Activated naive CD4-positive, alpha-beta T cell treated with Interleukin-2 at 50 U/mL for 16 hours (primary cell): ENCODE results near the gene RARS1.
A peak's percentile ranks its signal among the peaks of the same experiment; 100 is the strongest.
"Not testable (repeated sequence)": the region's sequence is repeated elsewhere in the genome, so short reads cannot be mapped to it uniquely, and the experiment has no call there.

ENCODE experiments used
- DNase-seq: peaks from one replicate; pipeline ENCODE4 v3.0.0-alpha.2; 2020

Gene RARS1

DNA sequence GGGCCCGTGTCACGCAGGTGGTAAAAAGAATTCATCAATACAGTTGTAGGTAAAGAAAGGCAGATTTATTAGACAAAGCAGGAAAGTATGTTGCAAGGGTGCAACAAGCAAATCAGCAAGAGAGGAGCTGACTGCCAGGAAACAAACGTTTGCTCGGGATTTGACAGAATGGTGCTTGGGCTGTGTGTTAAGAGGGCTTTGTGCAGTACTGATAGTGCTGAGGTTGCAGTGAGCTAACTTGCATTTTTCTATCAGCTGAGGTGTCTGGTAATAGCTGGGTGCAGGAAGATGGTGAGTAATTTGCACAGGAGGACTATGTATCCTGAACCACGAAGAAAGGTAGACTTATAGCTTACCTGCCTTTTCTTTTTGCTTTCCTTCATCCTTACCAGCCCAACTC is 3.9 kb upstream of the RARS1 start:
- no peak for DNase-seq

DNA sequence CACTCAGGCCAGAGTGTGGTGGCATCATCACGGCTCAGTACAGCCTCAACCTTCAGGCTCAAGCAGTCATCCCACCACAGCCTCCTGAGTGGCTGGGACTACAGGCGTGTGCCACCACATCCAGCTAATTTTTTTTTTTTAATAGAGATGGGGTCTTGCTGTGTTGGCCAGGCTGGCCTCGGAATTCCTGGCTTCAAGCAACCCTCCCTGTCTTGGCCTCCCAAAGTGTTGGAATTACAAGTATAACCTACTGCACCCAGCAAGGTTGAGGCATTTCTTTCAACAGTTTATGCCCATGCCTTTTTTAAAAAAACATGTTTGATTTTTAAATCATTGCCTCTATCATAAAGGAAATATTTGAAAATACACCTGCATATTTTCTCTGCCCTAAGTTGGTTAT is 2.8 kb downstream of the RARS1 start:
- DNase-seq = no peak

DNA sequence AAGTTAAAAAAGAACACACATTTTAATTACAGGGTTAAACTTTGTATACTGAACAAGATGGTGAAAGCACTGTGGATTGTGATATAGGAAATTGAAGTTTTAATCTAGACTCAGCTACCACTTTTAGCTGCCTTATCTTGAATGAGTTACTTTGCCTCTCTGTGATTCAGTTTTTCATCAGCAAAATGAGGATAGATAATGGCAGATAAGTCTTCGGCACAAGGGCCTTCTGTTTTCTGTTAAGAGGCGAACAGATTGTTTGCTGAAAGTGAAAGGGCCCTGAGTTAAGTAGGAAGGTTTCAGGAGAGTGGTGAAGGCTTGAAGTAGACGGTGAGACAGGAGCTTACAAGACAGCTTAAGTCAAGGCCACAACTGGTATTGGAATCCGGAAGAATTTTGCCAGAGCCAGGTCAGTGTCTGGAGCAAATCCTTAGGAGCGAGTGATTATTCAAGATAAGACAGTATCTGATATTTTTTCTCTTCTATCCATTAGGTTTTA is 7.8 kb downstream of the RARS1 start:
- DNase-seq = no peak

DNA sequence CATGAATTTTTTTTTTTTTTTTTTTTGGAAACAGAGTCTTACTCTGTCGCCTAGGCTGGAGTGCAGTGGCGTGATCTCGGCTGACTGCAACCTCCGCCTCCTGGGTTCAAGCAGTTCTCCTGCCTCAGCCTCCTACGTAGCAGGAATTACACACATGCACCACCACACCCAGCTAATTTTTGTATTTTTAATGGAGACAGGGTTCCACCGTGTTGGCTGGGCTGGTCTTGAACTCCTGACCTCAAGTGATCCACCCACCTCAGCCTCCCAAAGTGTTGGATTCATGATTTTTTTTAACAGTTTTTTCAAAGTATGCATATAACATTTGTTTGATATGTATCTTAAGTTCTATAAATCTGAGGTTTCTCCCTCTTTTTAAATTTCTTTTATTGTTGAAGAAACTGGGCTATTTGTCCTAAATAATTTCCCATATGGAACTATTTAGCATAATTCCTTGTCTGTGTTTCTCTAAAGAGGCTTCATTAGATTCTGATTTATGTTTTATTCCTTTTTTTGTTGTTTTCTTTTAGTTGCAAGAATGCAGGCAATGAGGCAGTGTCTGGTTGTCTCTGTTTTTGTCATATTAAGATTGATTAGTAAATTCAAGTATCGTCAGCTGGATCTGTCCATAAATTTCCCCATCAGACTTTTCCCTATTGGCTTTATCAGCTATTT is 16.4 kb downstream of the RARS1 start:
- no peak for DNase-seq

DNA sequence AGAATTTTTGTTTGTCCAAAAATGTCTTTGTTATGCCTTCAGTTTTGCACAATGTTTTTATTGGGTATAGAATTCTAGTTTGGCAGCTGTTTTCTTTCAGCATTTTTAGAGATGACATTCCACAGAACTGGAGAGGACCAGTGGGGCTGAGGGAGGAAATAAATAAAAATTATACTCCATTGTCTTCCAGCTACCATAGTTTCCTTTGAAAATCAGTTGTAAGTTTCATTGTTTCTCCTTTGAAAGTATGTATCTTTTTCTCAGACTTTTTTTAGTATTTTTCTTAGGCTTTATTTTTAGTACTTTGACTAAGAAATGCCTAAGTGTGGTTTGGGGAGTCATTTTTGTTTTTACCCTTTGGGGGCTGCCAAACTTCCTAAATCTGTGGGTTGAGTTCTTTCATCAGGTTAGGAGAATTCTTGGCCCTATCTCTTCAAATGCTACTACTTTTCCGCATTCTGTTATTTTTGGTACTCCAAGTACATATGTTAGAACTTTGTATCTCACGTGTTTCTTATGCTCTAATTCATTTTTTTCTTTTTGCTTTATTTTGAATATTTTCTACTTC is 27.7 kb downstream of the RARS1 start:
- no peak for DNase-seq

DNA sequence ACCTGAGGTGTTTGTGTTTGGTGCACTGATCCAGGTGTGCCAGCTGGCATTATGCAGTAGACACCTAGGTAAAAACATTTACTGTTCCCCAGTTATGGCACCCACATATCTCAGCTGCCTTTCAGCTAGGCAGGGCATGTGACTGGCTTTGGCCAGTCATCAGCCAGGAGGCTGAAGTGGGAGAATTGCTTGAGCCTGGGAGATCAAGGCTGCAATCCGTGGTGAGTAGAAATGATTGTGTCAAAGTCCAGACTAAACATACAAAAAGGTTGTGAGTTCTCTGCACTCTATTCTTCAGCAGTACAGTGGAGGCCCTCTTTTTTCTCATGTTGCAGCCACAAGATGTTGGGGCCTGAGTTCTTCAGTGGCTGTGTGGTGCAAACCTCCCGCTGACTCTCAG is 39.6 kb downstream of the RARS1 start:
- DNase-seq = no peak

DNA sequence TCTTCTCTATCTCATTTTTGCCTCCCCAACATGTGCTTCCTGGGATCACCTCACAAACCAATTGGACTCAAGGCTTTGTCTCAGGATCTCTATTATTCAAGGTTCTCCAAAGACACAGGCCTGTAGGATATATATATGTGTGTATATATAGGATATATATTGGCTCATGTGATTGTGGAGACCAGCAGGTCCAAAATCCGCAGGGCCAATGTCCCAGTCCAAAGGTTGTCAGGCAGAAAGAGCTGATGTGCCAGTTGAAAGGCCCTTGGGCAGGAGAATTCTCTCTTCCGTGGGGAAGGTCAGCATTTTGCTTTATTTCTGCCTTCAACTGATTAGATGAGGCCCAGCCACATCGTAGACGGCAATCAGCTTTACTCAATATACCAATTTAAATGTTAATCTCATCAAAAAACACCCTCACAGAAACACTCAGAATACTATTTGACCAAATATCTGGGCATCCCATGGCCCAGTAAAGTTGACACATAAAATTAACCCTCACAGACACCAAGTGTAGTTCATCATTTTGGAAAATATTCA is 41.6 kb downstream of the RARS1 start:
- no peak for DNase-seq

DNA sequence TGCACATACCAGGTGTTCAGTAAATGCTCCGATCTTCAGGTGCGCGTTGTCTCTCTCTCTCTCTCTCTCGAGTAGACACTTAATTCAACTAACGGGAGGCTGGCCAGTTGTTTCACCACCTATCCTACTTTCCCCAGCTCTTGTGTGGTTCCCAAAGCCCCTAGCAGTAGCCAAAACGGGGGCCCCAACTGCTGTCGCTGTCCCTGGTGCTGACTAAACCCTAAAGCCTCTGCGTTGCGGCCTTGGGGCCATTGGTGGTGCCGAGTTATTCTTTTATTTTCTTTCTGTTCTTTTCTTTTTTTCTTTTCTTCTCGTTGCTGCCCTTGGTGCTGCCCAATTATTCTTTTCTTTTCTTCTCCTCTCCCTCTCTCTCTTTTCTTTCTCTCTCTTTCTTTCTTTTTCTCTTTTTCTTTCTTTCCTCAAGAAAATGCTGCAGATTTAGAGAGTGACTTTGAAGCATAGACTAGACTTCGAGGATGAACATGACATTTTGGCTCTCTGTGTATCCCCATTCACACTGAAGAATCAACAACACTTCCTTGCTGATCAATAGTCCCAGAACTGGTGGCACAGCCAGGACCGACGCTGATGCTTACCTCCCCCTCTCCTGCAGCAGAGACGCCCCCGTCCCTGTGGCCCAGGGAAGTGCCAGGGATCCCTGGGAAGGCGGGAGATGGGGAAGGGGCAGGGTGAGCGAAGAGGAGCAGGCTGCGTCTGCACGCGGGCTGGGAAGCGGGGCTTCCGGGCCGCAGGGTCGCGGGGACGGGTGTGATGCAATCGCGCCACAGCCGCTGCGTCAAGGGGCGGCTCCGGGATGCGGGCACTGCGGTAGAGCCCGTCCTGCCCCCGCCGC is 42.5 kb downstream of the RARS1 start, which contains the start of gene FBLL1:
Gene FBLL1 (plus strand): TSS at position 785 of the 853 bp plus-strand sequence. CDS start 200 bp downstream, outside the sequence.
- DNase-seq = peak; percentile 24

DNA sequence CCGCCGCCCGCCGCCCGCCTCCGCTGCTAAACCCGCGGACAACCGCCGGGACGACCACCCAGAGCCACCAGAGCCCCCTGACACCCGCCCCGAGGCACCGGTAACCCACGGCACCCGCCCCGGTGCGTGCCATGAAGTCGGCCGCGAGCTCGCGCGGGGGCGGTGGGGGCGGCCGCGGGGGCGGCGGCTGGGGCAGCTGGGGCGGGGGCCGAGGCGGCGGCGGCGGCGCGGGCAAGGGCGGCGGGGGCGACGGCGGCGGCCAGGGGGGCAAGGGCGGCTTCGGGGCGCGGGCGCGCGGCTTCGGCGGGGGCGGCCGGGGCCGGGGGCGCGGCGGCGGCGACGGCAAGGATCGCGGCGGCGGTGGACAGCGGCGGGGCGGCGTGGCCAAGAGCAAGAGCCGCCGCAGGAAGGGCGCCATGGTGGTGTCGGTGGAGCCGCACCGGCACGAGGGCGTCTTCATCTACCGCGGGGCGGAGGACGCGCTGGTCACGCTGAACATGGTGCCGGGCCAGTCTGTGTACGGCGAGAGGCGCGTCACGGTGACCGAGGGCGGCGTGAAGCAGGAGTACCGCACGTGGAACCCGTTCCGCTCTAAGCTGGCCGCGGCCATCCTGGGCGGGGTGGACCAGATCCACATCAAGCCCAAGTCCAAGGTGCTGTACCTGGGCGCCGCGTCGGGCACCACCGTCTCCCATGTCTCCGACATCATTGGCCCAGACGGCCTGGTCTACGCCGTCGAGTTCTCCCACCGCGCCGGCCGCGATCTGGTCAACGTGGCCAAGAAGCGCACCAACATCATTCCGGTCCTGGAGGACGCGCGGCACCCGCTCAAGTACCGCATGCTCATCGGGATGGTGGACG is 43.3 kb downstream of the RARS1 start:
- DNase-seq = no peak

DNA sequence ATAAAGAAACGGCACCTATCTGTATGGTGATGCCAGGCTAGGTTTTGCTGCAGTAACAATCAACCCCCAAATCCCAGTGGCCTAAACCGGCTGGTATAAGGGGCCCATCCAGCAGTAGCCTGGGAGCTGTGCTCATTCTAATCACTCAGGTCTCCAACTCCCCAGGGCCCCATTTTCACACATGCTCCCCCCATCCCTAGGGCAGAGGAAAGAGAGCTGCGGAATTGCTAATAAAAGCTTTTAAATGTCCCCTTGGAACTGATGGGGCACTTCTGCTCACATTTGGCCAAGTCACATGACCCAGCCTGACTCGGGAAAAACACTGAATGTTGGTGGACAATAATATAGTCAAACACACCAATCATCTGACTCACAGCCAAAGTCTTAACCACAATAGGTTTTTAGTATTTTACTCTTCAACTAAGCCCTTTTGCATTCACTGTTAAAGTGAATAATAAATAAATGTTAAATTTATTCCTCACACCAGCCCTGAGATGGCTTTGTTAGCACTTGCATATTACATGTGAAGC is 44.4 kb downstream of the RARS1 start:
- no peak for DNase-seq

DNA sequence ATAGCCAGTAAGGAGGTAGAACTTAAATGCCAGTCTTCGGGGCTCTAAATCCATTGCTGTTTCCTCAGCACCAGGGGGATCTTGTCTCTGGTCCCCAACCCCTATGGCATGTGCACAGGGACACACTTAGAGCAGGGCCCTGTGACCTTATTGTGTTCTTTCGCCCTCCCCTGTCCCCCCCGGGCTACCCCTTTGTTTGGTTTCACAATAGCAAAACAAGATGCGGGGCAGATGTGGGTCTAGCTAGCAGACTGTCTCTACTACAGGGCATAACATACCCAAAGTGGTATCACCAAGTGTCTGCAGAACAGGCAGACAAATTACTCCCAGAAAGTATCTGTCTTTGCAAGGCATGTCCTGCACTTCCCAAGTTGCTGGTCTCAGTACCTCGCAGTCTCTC is 44.9 kb downstream of the RARS1 start:
- no peak for DNase-seq

DNA sequence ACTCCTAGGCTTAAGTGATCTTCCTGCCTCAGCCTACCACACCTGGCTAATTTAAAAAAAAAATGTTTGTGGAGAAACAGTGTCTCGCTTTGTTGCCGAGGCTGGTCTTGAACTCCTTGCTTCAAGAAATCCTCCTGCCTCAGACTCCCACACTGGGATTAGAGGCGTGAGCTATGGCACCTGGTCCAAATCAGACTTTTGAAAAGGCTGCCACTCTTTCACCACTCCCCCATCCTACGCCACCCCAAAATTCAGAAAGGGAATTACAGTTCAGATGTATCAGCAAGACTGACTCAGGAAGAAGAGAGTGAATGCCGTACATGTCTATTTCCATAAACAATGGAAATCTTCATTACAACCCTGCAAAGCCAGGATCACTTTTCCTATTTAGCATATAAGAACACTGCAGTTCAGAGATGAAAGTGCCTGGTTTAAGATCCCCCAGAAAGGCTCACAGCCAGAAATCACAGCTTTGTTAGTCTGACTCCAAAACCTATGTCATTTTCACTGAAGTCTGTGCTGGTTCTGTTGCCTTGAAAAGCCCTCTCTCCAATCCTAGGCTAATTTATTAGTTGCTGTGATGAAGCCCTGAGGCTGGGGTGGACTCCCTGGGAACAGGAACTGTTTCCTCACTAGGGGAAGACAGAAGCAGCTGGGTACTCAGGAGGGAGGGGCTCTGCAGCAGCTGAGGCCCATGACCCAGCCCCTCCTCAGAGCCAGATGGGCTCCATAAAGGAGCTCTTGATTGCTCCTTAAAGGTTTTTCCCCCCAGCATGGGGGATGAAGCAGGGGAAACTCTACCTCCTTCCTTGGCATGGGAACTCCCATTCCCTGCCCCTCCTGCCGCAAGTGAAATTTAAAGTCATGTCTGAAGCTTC is 46.0 kb downstream of the RARS1 start:
- no peak for DNase-seq

DNA sequence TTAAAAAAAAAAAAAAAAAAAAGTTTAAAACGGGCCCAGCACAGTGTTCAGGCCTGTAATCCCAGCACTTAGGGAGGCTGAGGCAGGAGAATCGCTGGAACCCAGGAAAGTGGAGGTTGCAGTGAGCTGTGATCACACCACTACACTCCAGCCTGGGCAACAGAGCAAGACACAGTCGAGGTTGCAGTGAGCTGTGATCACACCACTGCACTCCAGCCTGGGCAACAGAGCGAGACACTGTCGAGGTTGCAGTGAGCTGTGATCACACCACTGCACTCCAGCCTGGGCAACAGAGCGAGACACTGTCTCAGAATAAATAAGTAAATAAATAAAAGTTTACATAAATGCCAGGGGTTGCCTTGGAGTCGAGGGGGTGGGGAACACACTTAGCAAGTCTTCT is 48.1 kb downstream of the RARS1 start:
- DNase-seq = not testable (repeated sequence)

DNA sequence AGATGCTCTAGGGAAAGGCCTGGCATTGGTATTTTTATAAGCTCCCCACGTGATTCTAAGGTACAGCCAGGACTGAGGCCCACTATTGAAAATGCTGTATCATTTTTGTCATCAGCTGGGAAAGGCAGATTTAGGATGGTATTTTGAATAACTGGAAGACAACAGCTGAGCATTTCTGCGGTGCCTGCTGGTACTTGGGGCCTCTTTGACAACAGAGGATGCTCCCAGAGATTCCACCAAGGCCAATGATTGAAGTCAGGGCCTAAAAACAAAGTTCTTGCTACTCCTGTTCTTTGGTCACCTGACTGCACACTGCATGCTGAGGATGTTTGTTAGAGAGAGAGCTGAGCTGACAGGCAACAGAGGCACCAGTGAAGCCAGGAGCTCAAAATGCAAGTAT is 50.9 kb downstream of the RARS1 start:
- no peak for DNase-seq

DNA sequence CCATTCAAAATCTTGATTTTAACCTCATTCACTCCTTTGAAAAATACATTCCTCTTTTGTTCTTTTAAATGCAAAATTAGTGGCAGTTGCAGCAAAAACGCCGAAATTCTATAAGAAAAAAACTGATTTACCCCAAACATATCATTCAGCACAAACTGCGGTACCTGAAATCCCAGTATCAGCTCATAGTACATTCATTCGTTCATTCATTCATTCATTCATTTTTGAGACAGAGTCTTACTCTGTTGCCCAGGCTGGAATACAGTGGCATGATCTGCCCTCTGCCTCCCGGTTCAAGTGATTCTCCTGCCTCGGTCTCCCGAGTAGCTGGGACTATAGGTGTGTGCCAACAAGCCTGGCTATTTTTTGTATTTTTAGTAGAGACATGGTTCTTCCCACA is 63.3 kb downstream of the RARS1 start:
- DNase-seq = no peak

DNA sequence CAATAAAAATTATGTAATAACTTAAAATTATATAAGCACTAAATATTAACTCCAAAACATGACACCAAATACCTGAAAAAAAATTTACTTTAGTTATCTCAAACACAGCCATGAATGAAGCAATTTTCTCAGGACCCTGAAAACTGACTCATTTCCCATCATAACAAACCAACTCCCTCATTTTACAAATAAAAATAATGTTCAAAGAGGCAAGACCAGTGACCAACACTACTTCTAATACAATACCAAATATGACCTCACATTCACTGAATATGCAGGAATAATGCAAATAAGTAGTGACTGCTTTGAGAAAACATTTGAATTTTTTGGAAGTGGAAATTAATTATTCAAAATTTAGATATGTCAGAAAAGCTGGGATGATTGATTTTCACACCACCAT is 64.4 kb downstream of the RARS1 start:
- no peak for DNase-seq

DNA sequence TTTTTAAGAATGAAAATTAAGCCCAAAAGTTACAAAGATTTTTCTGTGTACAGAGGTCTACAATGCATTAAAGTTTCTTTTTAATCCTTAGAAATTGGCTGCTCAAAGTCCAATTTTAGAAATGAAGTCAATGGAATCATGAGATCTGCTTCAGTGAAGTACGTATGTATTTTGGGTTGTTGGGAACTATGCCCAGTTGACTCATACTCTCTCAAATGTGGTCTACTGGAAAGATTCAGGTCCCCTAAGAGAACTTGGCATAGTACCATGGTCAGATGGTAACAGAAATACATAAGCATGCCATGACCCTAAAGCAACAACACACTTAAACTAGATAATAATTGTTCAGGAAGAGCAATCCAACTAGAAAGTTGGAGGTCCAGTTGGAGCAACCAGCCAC is 65.9 kb downstream of the RARS1 start:
- no peak for DNase-seq

DNA sequence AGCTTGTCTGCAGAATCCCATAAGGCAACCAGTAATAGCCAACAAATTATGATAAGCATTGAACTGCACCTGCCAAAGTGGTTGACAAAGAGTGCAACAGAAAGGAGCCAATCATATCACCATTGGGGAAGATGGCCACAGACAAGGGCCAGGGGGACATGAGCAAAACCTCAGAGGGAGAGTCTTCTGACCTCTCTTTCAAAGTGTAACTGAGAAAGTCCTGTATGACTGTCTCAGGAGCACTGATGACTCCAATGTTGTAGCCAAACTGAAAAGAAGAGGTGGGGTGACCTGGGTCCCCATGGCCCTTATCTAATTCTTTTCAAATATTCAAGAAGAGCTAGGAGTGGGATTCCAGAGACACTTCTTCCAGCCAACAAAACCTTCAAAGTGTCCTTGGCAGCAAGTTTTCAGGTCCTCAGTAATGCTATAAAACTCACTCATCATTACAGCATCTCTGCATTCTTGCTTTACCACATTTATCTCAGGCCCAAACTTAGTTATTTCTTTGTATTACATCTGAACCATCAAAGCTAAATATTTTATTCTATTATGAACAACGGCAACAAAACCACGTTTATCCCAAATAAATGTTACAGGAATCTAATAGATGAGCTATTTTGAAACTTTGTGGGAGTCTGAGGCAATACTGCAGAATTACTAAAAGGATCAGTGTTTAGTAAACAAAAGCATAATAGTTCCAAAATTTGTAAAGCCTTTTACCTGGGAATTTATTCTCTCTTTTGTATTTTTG is 67.3 kb downstream of the RARS1 start:
- DNase-seq = no peak

DNA sequence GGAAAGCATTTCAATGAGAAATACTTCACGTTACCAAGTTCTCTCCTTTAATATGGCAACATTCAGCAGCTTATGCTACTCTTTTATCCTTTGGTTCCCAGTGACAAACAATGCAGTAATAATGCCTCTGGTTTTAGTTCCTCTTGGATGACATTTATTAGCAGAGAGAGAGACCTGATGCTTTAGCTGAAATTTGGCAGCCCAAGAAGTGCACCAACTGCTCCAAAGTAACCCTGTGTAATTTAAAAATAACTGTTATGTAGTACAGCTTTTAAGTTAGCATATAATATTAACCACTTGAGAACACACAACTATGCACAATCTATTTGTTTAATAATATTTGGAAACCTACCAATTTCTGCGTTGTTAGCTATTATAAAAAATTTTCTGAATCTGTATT is 71.1 kb downstream of the RARS1 start:
- DNase-seq = no peak

DNA sequence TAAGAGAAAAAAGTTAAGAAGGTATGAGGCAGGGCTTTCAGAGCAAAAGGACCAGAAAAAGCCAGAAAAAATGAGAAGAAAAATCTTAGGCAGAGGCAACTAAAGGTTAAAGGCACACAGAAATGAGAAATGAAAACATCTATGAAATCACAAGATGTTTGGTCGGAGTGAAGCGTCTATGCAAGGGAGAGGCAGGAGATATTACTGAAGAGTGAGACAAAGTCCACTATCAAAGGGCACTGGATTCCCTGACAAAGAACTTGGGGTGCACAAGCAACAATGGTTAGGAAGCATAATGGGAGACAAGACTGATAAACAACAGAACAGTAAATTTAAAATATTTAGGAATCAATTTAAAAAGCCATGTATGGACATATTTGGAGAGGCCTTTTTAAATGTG is 76.0 kb downstream of the RARS1 start:
- DNase-seq = no peak

DNA sequence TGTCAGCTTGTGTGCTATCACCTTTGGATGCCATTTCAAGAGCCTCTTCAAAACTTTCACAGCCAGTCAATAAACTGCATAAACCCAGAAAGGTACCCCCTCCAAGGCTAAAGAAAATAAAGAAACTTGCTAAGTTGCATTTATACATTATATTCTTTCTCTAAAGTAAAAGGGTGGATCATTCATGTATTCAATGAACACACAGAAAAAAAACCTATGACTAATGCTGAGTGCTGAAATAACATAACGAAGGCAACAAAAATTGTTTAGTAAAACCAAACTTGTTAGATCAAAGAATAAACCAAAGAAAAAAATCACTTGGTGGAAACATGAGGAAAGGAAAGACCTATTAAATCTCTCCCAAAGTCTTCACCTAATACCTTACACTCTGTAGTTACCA is 77.7 kb downstream of the RARS1 start:
- DNase-seq = no peak
